Posterior vena cava (tissue), 2 donors: Measurements from ENCODE around the gene FNIP1. TPM values are rescaled to one million over a fixed set of nuclear protein-coding genes. Genes with fewer than 3 reads are reported as not detected.
"Not testable (repeated sequence)": the region's sequence is repeated elsewhere in the genome, so short reads cannot be mapped to it uniquely, and the experiment has no call there.

Experiments used
- DNase-seq: peaks from one replicate; pipeline ENCODE4 v3.0.0-alpha.2; 2020; ENCODE audit warnings: low spot score
- intact Hi-C, 2 donors: fragments of 100-400 bp; cut with DNase I; formaldehyde crosslinking; loops; one replicate each; pipeline versions ENCODE4 v1.14.1 to v1.14.2; 2022 to 2023
- total RNA-seq, 2 donors: library from RNA; stranded (reverse); fragmentation: NEBNext Ultra II Directional; extraction: Animal tissue kit (Norgen Biotek cat#: 25700); gene quantifications; one replicate each; pipeline ENCODE4 v1.2.1, GENCODE V29; 2021
- donor health status: DM: yes; HTN: yes; CAD: no.
- donor health status: DM: yes; HTN: yes; CAD: no.

Gene FNIP1
- total RNA-seq, 2 donors from 2014 or later, result 34.1 to 39.5 TPM

- DNase-seq, intact Hi-C loops: not testable (repeated sequence)
These were observed 79.7 kb downstream of the FNIP1 start for GRCh38 chr5:131717164-131717563.

GRCh38 chr5:131716650-131717049, 80.2 kb downstream of the FNIP1 start:
- intact Hi-C loops, result no loop called here
- DNase-seq, result no peak

- no peak for DNase-seq
- intact Hi-C loops, result no loop called here
These were observed 86.4 kb downstream of the FNIP1 start for GRCh38 chr5:131710391-131710790.

GRCh38 chr5:131709043-131709442, 87.8 kb downstream of the FNIP1 start:
- intact Hi-C loops, result no loop called here
- DNase-seq, result no peak

- intact Hi-C loops, result no loop called here
- no peak for DNase-seq
These were observed 90.5 kb downstream of the FNIP1 start for GRCh38 chr5:131706281-131706680.

GRCh38 chr5:131694926-131695325, 101.9 kb downstream of the FNIP1 start:
- intact Hi-C loops, result no loop called here
- DNase-seq, result no peak

GRCh38 chr5:131693894-131694293, 102.9 kb downstream of the FNIP1 start:
- intact Hi-C loops, result no loop called here
- DNase-seq, result no peak

GRCh38 chr5:131685516-131686171, 111.2 kb downstream of the FNIP1 start:
- DNase-seq, result no peak
- intact Hi-C loops, result no loop called here

- no peak for DNase-seq
- intact Hi-C loops, result no loop called here
These were observed 112.2 kb downstream of the FNIP1 start for GRCh38 chr5:131684595-131684994.

GRCh38 chr5:131684051-131684450, 112.8 kb downstream of the FNIP1 start:
- no peak for DNase-seq
- intact Hi-C loops, result no loop called here

- intact Hi-C loops, result no loop called here
- no peak for DNase-seq
These were observed 114.0 kb downstream of the FNIP1 start for GRCh38 chr5:131682826-131683225.

- intact Hi-C loops, result no loop called here
- DNase-seq, result no peak
These were observed 114.6 kb downstream of the FNIP1 start for GRCh38 chr5:131682175-131682574.

GRCh38 chr5:131679911-131680310, 116.9 kb downstream of the FNIP1 start:
- no peak for DNase-seq
- intact Hi-C loops, result no loop called here

- intact Hi-C loops, DNase-seq: not testable (repeated sequence)
These were observed 118.5 kb downstream of the FNIP1 start for GRCh38 chr5:131678273-131678672.

GRCh38 chr5:131677115-131677514, 119.7 kb downstream of the FNIP1 start:
- intact Hi-C loops, result no loop called here
- DNase-seq, result no peak

- no peak for DNase-seq
- intact Hi-C loops, result no loop called here
These were observed 124.0 kb downstream of the FNIP1 start for GRCh38 chr5:131672776-131673175.

GRCh38 chr5:131671994-131672655, 124.7 kb downstream of the FNIP1 start:
- intact Hi-C loops, result no loop called here
- no peak for DNase-seq

GRCh38 chr5:131671409-131671808, 125.4 kb downstream of the FNIP1 start:
- intact Hi-C loops, result no loop called here
- DNase-seq, result no peak

GRCh38 chr5:131664929-131665328, 131.9 kb downstream of the FNIP1 start:
- no peak for DNase-seq
- intact Hi-C loops, result no loop called here

- intact Hi-C loops, result no loop called here
- no peak for DNase-seq
These were observed 134.9 kb downstream of the FNIP1 start for GRCh38 chr5:131661933-131662332.

GRCh38 chr5:131659841-131660240, 137.0 kb downstream of the FNIP1 start:
- DNase-seq, result no peak
- intact Hi-C loops, result loop anchor here in 1 of 2 donors (5.0 kb wide), 1 partner anchor 603 kb away; no protein-coding TSS in a partner anchor
